ENCODE measurements around the gene FRAS1. TPM values are rescaled to one million over a fixed set of nuclear protein-coding genes. Genes with fewer than 3 reads are reported as not detected.

Gene FRAS1
- total RNA-seq, 1 donor from 2014 or later: 20.2 TPM

GRCh38 chr4:78318126-78318525, 261.0 kb downstream of the FRAS1 start:
- Histone ChIP-seq H3K36me3 (no peaks in the 10 kb centered on the region), H3K27ac (no peak overlapping the region), H3K4me3 (no peak overlapping the region), H3K4me1 (no peaks in the 10 kb centered on the region), H3K9me3 (no peaks in the 10 kb centered on the region), H3K27me3 (no peaks in the 10 kb centered on the region)
- no peak for TF ChIP-seq CTCF (IDR thresholded peaks at IDR 0.05)
- no peak for ATAC-seq
- intact Hi-C loops (cut with DNase I): no loop called here
- DNase-seq: no peak

- Histone ChIP-seq H3K36me3 (no peaks in the 10 kb centered on the region), H3K9me3 (no peaks in the 10 kb centered on the region), H3K27ac (no peak overlapping the region), H3K4me3 (no peak overlapping the region), H3K27me3 (no peaks in the 10 kb centered on the region), H3K4me1 (no peaks in the 10 kb centered on the region)
- ATAC-seq (peak; percentile 70), DNase-seq (no peak)
- no peak for TF ChIP-seq CTCF (IDR thresholded peaks at IDR 0.05)
- intact Hi-C loops (cut with DNase I): no loop called here
These were observed 263.3 kb downstream of the FRAS1 start for GRCh38 chr4:78320349-78320935.

GRCh38 chr4:78322032-78322431, 264.9 kb downstream of the FRAS1 start:
- no peaks in the 10 kb centered on the region for H3K9me3 ChIP-seq
- H3K4me1 ChIP-seq: no peaks in the 10 kb centered on the region
- H3K4me3 ChIP-seq: no peak overlapping the region
- DNase-seq (no peak), ATAC-seq (no peak)
- no peaks in the 10 kb centered on the region for H3K36me3 ChIP-seq
- intact Hi-C loops (cut with DNase I): no loop called here
- no peak overlapping the region for H3K27ac ChIP-seq
- H3K27me3 ChIP-seq: no peaks in the 10 kb centered on the region
- no peak for TF ChIP-seq CTCF (IDR thresholded peaks at IDR 0.05)

- Histone ChIP-seq H3K36me3 (no peaks in the 10 kb centered on the region), H3K27ac (no peak overlapping the region), H3K4me3 (no peak overlapping the region), H3K9me3 (no peaks in the 10 kb centered on the region), H3K4me1 (no peaks in the 10 kb centered on the region), H3K27me3 (no peaks in the 10 kb centered on the region)
- TF ChIP-seq CTCF (IDR thresholded peaks at IDR 0.05): no peak
- ATAC-seq: no peak
- no peak for DNase-seq
- intact Hi-C loops (cut with DNase I): no loop called here
These were observed 266.3 kb downstream of the FRAS1 start for GRCh38 chr4:78323439-78323838.

GRCh38 chr4:78324625-78325024, 267.5 kb downstream of the FRAS1 start:
- intact Hi-C loops (cut with DNase I): no loop called here

More at GRCh38 chr4:78324625-78325024, 267.5 kb downstream of the FRAS1 start:
- no peaks in the 10 kb centered on the region for H3K36me3 ChIP-seq
- H3K9me3 ChIP-seq: no peaks in the 10 kb centered on the region
- no peak overlapping the region for H3K4me3 ChIP-seq
- DNase-seq (no peak), ATAC-seq (no peak)
- H3K4me1 ChIP-seq: no peaks in the 10 kb centered on the region
- no peak overlapping the region for H3K27ac ChIP-seq
- TF ChIP-seq CTCF (IDR thresholded peaks at IDR 0.05): no peak
- no peaks in the 10 kb centered on the region for H3K27me3 ChIP-seq

All from upper lobe of right lung (tissue), 1 donor.